Endothelial cell of umbilical vein (primary cell): Measurements from ENCODE around the gene C2CD4D. TPM values are rescaled to one million over a fixed set of nuclear protein-coding genes. Genes with fewer than 3 reads are reported as not detected.

Experiments used
- BruUV-seq: library from RNA; stranded (reverse); fragments of 400-500 nt; replicated peaks from 2 replicates; lab custom pipeline; 2021; lab: Mats Ljungman, UMichigan
- CTCF ChIA-PET: fragments of 300-600, 350-600 bp; sonication (Branson Sonifier 250); formaldehyde crosslinking; loops from one replicate; lab custom pipeline; 2021; ENCODE audit warnings: antibody characterized with exemption, inconsistent platforms; lab: Charles Lee
- POLR2A ChIA-PET: fragments of 300-600, 350-600 bp; sonication (Branson Sonifier 250); formaldehyde crosslinking; loops from one replicate; lab custom pipeline; 2021; ENCODE audit warnings: antibody characterized with exemption, inconsistent platforms; lab: Charles Lee
- DNase-seq: peaks from one replicate; pipeline ENCODE4 v3.0.0-alpha.2; 2011; ENCODE audit warnings: low read depth, low spot score
- FAIRE-seq: peaks from 2 replicates; lab custom pipeline; 2011; peaks lifted over from hg19 to GRCh38; lab: Jason Lieb, UNC
- H2AFZ ChIP-seq: 2 replicates; pipeline ENCODE4 v1.6.0; 2012; ENCODE audit warnings: low read depth, low read length, control low read depth, inconsistent platforms
- H3K27ac ChIP-seq: 2 replicates; pipeline ENCODE4 v1.5.1; 2011; ENCODE audit warnings: low read depth, mild to moderate bottlenecking, control low read depth, low read length, moderate library complexity; ENCODE audit not compliant: insufficient read depth
- H3K27me3 ChIP-seq, 2 experiments: 2 replicates each; pipeline versions ENCODE4 v1.6.0 to v1.6.1; 2011; ENCODE audit warnings: low read length in 2 of 2, mixed read lengths in 1 of 2; ENCODE audit not compliant: control insufficient read depth in 2 of 2, insufficient read depth in 2 of 2
- H3K36me3 ChIP-seq, 2 experiments: 2 replicates in 1 of 2; 3 replicates in 1 of 2; pipeline ENCODE4 v1.5.1; 2011; ENCODE audit warnings: low read length in 2 of 2, mild to moderate bottlenecking in 1 of 2, moderate library complexity in 1 of 2; ENCODE audit not compliant: control insufficient read depth in 2 of 2, insufficient read depth in 2 of 2; ENCODE audit errors: extremely low read depth in 1 of 2
- H3K4me1 ChIP-seq: 3 replicates; pipeline ENCODE4 v1.5.1; 2011; ENCODE audit warnings: mild to moderate bottlenecking, low read length; ENCODE audit not compliant: control insufficient read depth, insufficient read depth; ENCODE audit errors: extremely low read depth
- H3K4me2 ChIP-seq: 2 replicates; pipeline ENCODE4 v1.6.1; 2011; ENCODE audit warnings: low read length, control low read depth, mixed read lengths; ENCODE audit not compliant: insufficient read depth
- H3K4me3 ChIP-seq, 3 experiments: fragments of 200-600 bp in 1 of 3; sonication (generic), shearing (Covaris generic) in 1 of 3; replicated peaks in 1 of 3; 2 replicates each; pipeline ENCODE4 v1.5.1; 2011 to 2016; ENCODE audit warnings: control low read depth in 3 of 3, low read length in 3 of 3, mild to moderate bottlenecking in 2 of 3, inconsistent platforms in 1 of 3, low read depth in 1 of 3, moderate library complexity in 1 of 3; ENCODE audit not compliant: insufficient read depth in 1 of 3
- H3K79me2 ChIP-seq: 2 replicates; pipeline ENCODE4 v1.6.0; 2012; ENCODE audit warnings: low read length, inconsistent platforms; ENCODE audit not compliant: control insufficient read depth, insufficient read depth
- H3K9ac ChIP-seq: replicated peaks from 2 replicates; pipeline ENCODE3; 2011; ENCODE audit warnings: low read length, control low read depth; ENCODE audit not compliant: insufficient read depth; ENCODE audit errors: extremely low read depth
- H3K9me1 ChIP-seq: replicated peaks from 3 replicates; pipeline ENCODE4 v1.6.0; 2011; ENCODE audit warnings: mild to moderate bottlenecking, low read length; ENCODE audit not compliant: control insufficient read depth, insufficient read depth; ENCODE audit errors: extremely low read depth
- H3K9me3 ChIP-seq: replicated peaks from 2 replicates; pipeline ENCODE4 v1.5.1; 2012; ENCODE audit warnings: low read length, inconsistent platforms; ENCODE audit not compliant: control insufficient read depth, insufficient read depth
- H4K20me1 ChIP-seq: replicated peaks from 2 replicates; pipeline ENCODE3; 2011; ENCODE audit warnings: mild to moderate bottlenecking, low read length; ENCODE audit not compliant: control insufficient read depth, insufficient read depth; ENCODE audit errors: extremely low read depth
- CTCF ChIP-seq, 2 donors: IDR thresholded peaks; 1 replicate in 1 of 2; 2 replicates in 1 of 2; pipeline ENCODE4 v1.5.1; 2011; ENCODE audit warnings: low read length in 2 of 2, mild to moderate bottlenecking in 2 of 2, moderate library complexity in 2 of 2, control low read depth in 1 of 2, inconsistent platforms in 1 of 2, low read depth in 1 of 2; ENCODE audit not compliant: insufficient read depth in 1 of 2; ENCODE audit errors: extremely low read depth in 1 of 2
- EZH2 ChIP-seq: IDR thresholded peaks from 2 replicates; pipeline ENCODE4 v1.6.1; 2012; ENCODE audit warnings: borderline replicate concordance, low read depth, mild to moderate bottlenecking, moderate library complexity, low read length, inconsistent platforms; ENCODE audit not compliant: severe bottlenecking
- FOS ChIP-seq: IDR thresholded peaks from 2 replicates; pipeline ENCODE4 v1.6.1; 2011; ENCODE audit warnings: mild to moderate bottlenecking, low read length, moderate library complexity, borderline replicate concordance; ENCODE audit not compliant: insufficient read depth
- GATA2 ChIP-seq: IDR thresholded peaks from 2 replicates; pipeline ENCODE4 v1.7.0; 2011; ENCODE audit warnings: low read depth, mild to moderate bottlenecking, moderate library complexity, mixed read lengths, low read length; ENCODE audit not compliant: insufficient read length, insufficient read depth
- JUN ChIP-seq: IDR thresholded peaks from 2 replicates; pipeline ENCODE4 v1.6.1; 2011; ENCODE audit warnings: borderline replicate concordance, low read depth; ENCODE audit not compliant: insufficient read length, insufficient read depth
- MAX ChIP-seq: IDR thresholded peaks from 2 replicates; pipeline ENCODE4 v1.6.1; 2011; ENCODE audit not compliant: insufficient read depth, insufficient read length
- MYC ChIP-seq: IDR thresholded peaks from one replicate; pipeline ENCODE4 v1.6.1; 2011; ENCODE audit warnings: mild to moderate bottlenecking, low read depth, low read length
- POLR2A ChIP-seq: IDR thresholded peaks from 2 replicates; pipeline ENCODE4 v1.6.1; 2012; ENCODE audit warnings: low read depth, mild to moderate bottlenecking, control low read depth, low read length
- POLR2AphosphoS5 ChIP-seq: IDR thresholded peaks from 2 replicates; pipeline ENCODE4 v1.6.1; 2012; ENCODE audit warnings: low read depth, mild to moderate bottlenecking, control low read depth, low read length, moderate library complexity; ENCODE audit not compliant: insufficient read depth
- dilution Hi-C: fragments of 300-500 bp; cut with MboI; formaldehyde crosslinking; loops from one replicate; pipeline ENCODE4 v1.15.0; 2019; ENCODE audit warnings: low sequenced_read_pairs; ENCODE audit not compliant: extremely low pct_ligation_motif_present
- intact Hi-C: fragments of 100-400 bp; cut with micrococcal nuclease; formaldehyde crosslinking; loops from one replicate; pipeline ENCODE4 v1.10.0; 2022
- polyA plus RNA-seq, 4 experiments: library from polyadenylated mRNA; depleted of rRNA in 3 of 4; stranded (reverse) in 3 of 4; unstranded in 1 of 4; fragments of >200 nt; gene quantifications; 2 replicates each; pipeline versions ENCODE4 v1.2.1 to v1.2.3, GENCODE V29; 2011 to 2012; ENCODE audit warnings: missing spikeins in 1 of 4
- total RNA-seq: library from RNA; stranded (reverse); gene quantifications from 2 replicates; pipeline ENCODE4 v1.2.3, GENCODE V29; 2021

The C2CD4D gene
- total and polyA plus RNA-seq, 2 donors (not counting 3 experiments of a cell fraction or from before 2014, with no cell fraction given), result not detected

DNA sequence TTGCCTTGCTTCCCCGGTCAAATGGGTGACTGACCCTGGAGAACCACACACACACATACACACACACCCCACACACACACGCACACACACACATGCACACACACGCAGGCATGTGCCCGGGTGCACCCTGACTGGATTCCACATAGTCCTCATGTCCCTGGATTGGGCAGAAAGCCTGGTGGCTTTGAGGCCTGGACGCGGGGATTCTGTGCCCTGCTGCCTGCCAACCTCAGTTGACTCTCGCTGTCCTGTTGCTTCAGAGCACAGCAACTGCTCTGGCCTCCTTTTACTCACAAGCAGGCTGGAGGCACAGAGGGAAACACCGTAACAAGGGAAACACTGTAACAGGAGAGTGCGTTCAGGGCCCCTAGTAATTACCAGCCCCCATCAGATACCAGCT lies 14.4 kb downstream of the C2CD4D start:
- Histone ChIP-seq H3K27me3 (peaks cover 0 to 3% of the 10 kb centered on the region in 2 experiments), H3K9me1 (no peaks in the 10 kb centered on the region), H3K9me3 (no peaks in the 10 kb centered on the region), H3K4me2 (no peak overlapping the region), H3K27ac (no peak overlapping the region), H3K9ac (no peak overlapping the region), H3K4me3 (no peak overlapping the region), H3K36me3 (no peaks in the 10 kb centered on the region), H3K4me1 (peaks cover 11% of the 10 kb centered on the region), H3K79me2 (no peaks in the 10 kb centered on the region), H4K20me1 (no peaks in the 10 kb centered on the region), H2AFZ (no peak overlapping the region)
- FAIRE-seq (no peak), DNase-seq (no peak)
- dilution Hi-C loops (no loop called here), intact Hi-C loops (no loop called here)
- CTCF ChIA-PET, result no interaction called here
- TF ChIP-seq FOS (no peak), JUN (no peak), GATA2 (no peak), MYC (no peak), MAX (no peak), EZH2 (no peak), POLR2AphosphoS5 (no peak), POLR2A (no peak)
- POLR2A ChIA-PET, result no interaction called here
- BruUV-seq, result no TSS peak

DNA sequence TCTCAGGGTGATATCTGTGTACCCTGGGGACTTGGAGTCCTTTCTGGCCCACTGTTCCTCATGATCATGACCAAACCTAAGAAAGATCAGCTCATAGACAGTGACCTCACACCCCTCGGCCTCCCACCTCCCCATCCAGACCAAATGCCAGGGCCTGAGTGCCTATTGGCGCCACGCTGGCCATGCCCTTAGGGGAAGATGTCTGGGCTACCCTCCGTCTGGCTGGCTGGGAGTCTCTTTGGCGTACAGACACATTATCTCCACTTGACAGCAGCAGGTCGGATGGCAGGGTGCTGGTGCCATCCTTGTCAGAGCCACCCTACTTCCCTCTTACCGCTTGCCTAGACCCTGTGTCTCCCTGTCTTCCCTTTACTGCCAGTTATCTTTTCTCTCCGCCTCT lies 16.4 kb downstream of the C2CD4D start:
- no peak overlapping the region for H3K4me3 ChIP-seq
- FAIRE-seq (no peak), DNase-seq (no peak)
- no peak for TF ChIP-seq MAX
- TF ChIP-seq MYC, result no peak
- TF ChIP-seq GATA2, result no peak
- no peak for TF ChIP-seq JUN
- no peak for TF ChIP-seq POLR2A
- no peak for TF ChIP-seq FOS
- TF ChIP-seq CTCF (IDR thresholded peaks at IDR 0.05; ENCODE audit: extremely low read depth in 1 of 2, insufficient read depth in 1 of 2, low read depth in 1 of 2, low read length in 2 of 2), result no peak
- TF ChIP-seq POLR2AphosphoS5, result no peak
- TF ChIP-seq EZH2, result no peak
- dilution Hi-C loops (no loop called here), intact Hi-C loops (no loop called here)
- CTCF ChIA-PET, result interaction anchor here (1.0 to 1.5 kb wide), 5 partner anchors 13 to 378 kb away, joined by 3 to 4 read pairs (median 3); partner anchors contain the start of gene THEM5
- no peak overlapping the region for H3K9ac ChIP-seq
- no peak overlapping the region for H2AFZ ChIP-seq
- no peaks in the 10 kb centered on the region for H3K36me3 ChIP-seq
- POLR2A ChIA-PET, result no interaction called here
- no peaks in the 10 kb centered on the region for H3K79me2 ChIP-seq
- H3K4me1 ChIP-seq, result peaks cover under 1% of the 10 kb centered on the region
- H3K4me2 ChIP-seq, result no peak overlapping the region
- no peaks in the 10 kb centered on the region for H4K20me1 ChIP-seq
- peaks cover 0 to 5% of the 10 kb centered on the region in 2 experiments for H3K27me3 ChIP-seq
- no peaks in the 10 kb centered on the region for H3K9me3 ChIP-seq
- H3K27ac ChIP-seq, result no peak overlapping the region
- no peaks in the 10 kb centered on the region for H3K9me1 ChIP-seq
- no TSS peak for BruUV-seq
